PC-3 (cell line): Measurements from ENCODE around the gene FRMD7. TPM values are rescaled to one million over a fixed set of nuclear protein-coding genes. Genes with fewer than 3 reads are reported as not detected.

Source experiments
- ATAC-seq: fragments of 200-7000 bp; cut with Tn5 transposase; 2 replicates; pipeline ENCODE4 v1.9.1; 2020; ENCODE audit warnings: mild to moderate bottlenecking, moderate library complexity
- BruUV-seq: library from RNA; stranded (reverse); fragments of 400-500 nt; replicated peaks from 2 replicates; lab custom pipeline; 2021; lab: Mats Ljungman, UMichigan
- CTCF ChIA-PET: fragments of 300-600 bp; sonication (Branson Sonifier 250); formaldehyde crosslinking; loops from one replicate; lab custom pipeline; 2022; ENCODE audit warnings: antibody characterized with exemption; lab: Charles Lee
- POLR2A ChIA-PET: fragments of 300-600 bp; sonication (Branson Sonifier 250); formaldehyde crosslinking; loops from one replicate; lab custom pipeline; 2022; ENCODE audit warnings: antibody characterized with exemption; ENCODE audit not compliant: unreplicated experiment; lab: Charles Lee
- DNase-seq: peaks from one replicate; pipeline ENCODE4 v3.0.0-alpha.2; 2015
- H2AFZ ChIP-seq: fragments of 300-600 bp; sonication (generic); 2 replicates; pipeline ENCODE4 v1.6.0; 2016; ENCODE audit warnings: antibody characterized with exemption, low read length
- H3F3A ChIP-seq: fragments of 300-600 bp; sonication (generic); one replicate; pipeline ENCODE4 v1.6.0; 2017; ENCODE audit warnings: antibody characterized with exemption, low read length, control low read depth, mild to moderate bottlenecking; ENCODE audit not compliant: unreplicated experiment
- H3K27ac ChIP-seq: fragments of 300-600 bp; sonication (generic); 2 replicates; pipeline ENCODE4 v1.5.1; 2016; ENCODE audit warnings: mild to moderate bottlenecking, low read length
- H3K27me3 ChIP-seq: fragments of 300-600 bp; sonication (generic); 2 replicates; pipeline ENCODE4 v1.6.1; 2016; ENCODE audit warnings: low read length, mixed read lengths
- H3K36me3 ChIP-seq: fragments of 300-600 bp; sonication (generic); 2 replicates; pipeline ENCODE4 v1.6.1; 2016; ENCODE audit warnings: low read depth, mixed run types, low read length, mixed read lengths
- H3K4me1 ChIP-seq: fragments of 300-600 bp; sonication (generic); 2 replicates; pipeline ENCODE4 v1.5.1; 2016; ENCODE audit warnings: low read length; ENCODE audit not compliant: insufficient read depth
- H3K4me2 ChIP-seq: fragments of 300-600 bp; sonication (generic); 2 replicates; pipeline ENCODE4 v1.6.0; 2016; ENCODE audit warnings: low read length
- H3K4me3 ChIP-seq: fragments of 300-600 bp; sonication (generic); 2 replicates; pipeline ENCODE4 v1.5.1; 2016; ENCODE audit warnings: mild to moderate bottlenecking, low read length, mixed read lengths
- H3K79me2 ChIP-seq: fragments of 300-600 bp; sonication (generic); 2 replicates; pipeline ENCODE4 v1.6.1; 2017; ENCODE audit warnings: low read length, mixed read lengths
- H3K9ac ChIP-seq: fragments of 300-600 bp; sonication (generic); 2 replicates; pipeline ENCODE4 v1.6.0; 2016; ENCODE audit warnings: mild to moderate bottlenecking, low read length
- H3K9me2 ChIP-seq: fragments of 300-600 bp; sonication (generic); replicated peaks from 2 replicates; pipeline ENCODE4 v1.6.1; 2016; ENCODE audit warnings: mixed run types, low read length, mixed read lengths
- H3K9me3 ChIP-seq: fragments of 300-600 bp; sonication (generic); 2 replicates; pipeline ENCODE4 v1.6.1; 2016; ENCODE audit warnings: low read length, mixed read lengths
- H4K20me1 ChIP-seq: fragments of 300-600 bp; sonication (generic); 2 replicates; pipeline ENCODE4 v1.6.1; 2016; ENCODE audit warnings: low read length, mixed read lengths
- CTCF ChIP-seq: fragments of 300-600 bp; sonication (generic); conservative IDR thresholded peaks from 2 replicates; pipeline ENCODE4 v1.5.1; 2017; ENCODE audit warnings: antibody characterized with exemption, low read depth, mild to moderate bottlenecking, low read length
- EZH2 ChIP-seq: fragments of 300-600 bp; sonication (generic); IDR thresholded peaks from one replicate; pipeline ENCODE4 v1.6.1; 2017; ENCODE audit warnings: antibody characterized with exemption, mild to moderate bottlenecking, low read length; ENCODE audit not compliant: unreplicated experiment
- EZH2phosphoT487 ChIP-seq: fragments of 300-600 bp; sonication (generic); IDR thresholded peaks from 2 replicates; pipeline ENCODE4 v1.6.1; 2018; ENCODE audit warnings: mild to moderate bottlenecking, antibody characterized with exemption, low read length, borderline replicate concordance
- intact Hi-C: fragments of 100-400 bp; cut with micrococcal nuclease; formaldehyde crosslinking; loops from 2 replicates; pipeline ENCODE4 v1.9.0; 2023
- total RNA-seq: library from RNA; depleted of rRNA; stranded (reverse); fragments of >200 nt; gene quantifications from 2 replicates; pipeline ENCODE4 v1.2.3, GENCODE V29; 2014

The FRMD7 gene
- total RNA-seq, 1 experiment from 2014 or later = 0.04 TPM

- no TSS peak for BruUV-seq
- peaks cover 13% of the 10 kb centered on the region for H3K4me1 ChIP-seq
- no peaks in the 10 kb centered on the region for H3K36me3 ChIP-seq
- no peaks in the 10 kb centered on the region for H4K20me1 ChIP-seq
- no peak overlapping the region for H3K9ac ChIP-seq
- ATAC-seq (no peak), DNase-seq (no peak)
- no peaks in the 10 kb centered on the region for H3K79me2 ChIP-seq
- H3K4me2 ChIP-seq = no peak overlapping the region
- no peaks in the 10 kb centered on the region for H3K27me3 ChIP-seq
- no peaks in the 10 kb centered on the region for H3K9me2 ChIP-seq
- ChIA-PET POLR2A (no interaction called here), CTCF (no interaction called here)
- H2AFZ ChIP-seq = no peak overlapping the region
- no peaks in the 10 kb centered on the region for H3K9me3 ChIP-seq
- H3K27ac ChIP-seq = no peak overlapping the region
- H3F3A ChIP-seq = no peaks in the 10 kb centered on the region
- TF ChIP-seq EZH2phosphoT487 (no peak), EZH2 (no peak), CTCF (no peak)
- H3K4me3 ChIP-seq = no peak overlapping the region
- intact Hi-C loops = no loop called here
Measured at GRCh38 chrX:132118358-132118757, 9.5 kb downstream of the FRMD7 start.

- H3K27ac ChIP-seq = no peak overlapping the region
- no peak for DNase-seq
- H3K9ac ChIP-seq = no peak overlapping the region
- no peak overlapping the region for H3K4me2 ChIP-seq
- H3K9me2 ChIP-seq = no peaks in the 10 kb centered on the region
- H3K9me3 ChIP-seq = no peaks in the 10 kb centered on the region
- no peaks in the 10 kb centered on the region for H3K27me3 ChIP-seq
- H3K4me1 ChIP-seq = peaks cover 13% of the 10 kb centered on the region
- no TSS peak for BruUV-seq
- no peaks in the 10 kb centered on the region for H3K36me3 ChIP-seq
- intact Hi-C loops = no loop called here
- no peak for ATAC-seq
- CTCF ChIA-PET = no interaction called here
- no peaks in the 10 kb centered on the region for H3K79me2 ChIP-seq
- TF ChIP-seq CTCF (no peak), EZH2phosphoT487 (no peak), EZH2 (no peak)
- POLR2A ChIA-PET = no interaction called here
- H3K4me3 ChIP-seq = no peak overlapping the region
- H2AFZ ChIP-seq = no peak overlapping the region
- H4K20me1 ChIP-seq = no peaks in the 10 kb centered on the region
- no peaks in the 10 kb centered on the region for H3F3A ChIP-seq
Measured at GRCh38 chrX:132115792-132116191, 12.0 kb downstream of the FRMD7 start.

GRCh38 chrX:132114607-132115006, 13.2 kb downstream of the FRMD7 start:
- Histone ChIP-seq H3K36me3 (no peaks in the 10 kb centered on the region), H4K20me1 (no peaks in the 10 kb centered on the region), H3F3A (no peaks in the 10 kb centered on the region), H3K4me2 (no peak overlapping the region), H3K27me3 (no peaks in the 10 kb centered on the region), H3K9me2 (no peaks in the 10 kb centered on the region), H3K4me3 (no peak overlapping the region), H3K79me2 (no peaks in the 10 kb centered on the region), H3K4me1 (peaks cover 7% of the 10 kb centered on the region), H3K9ac (no peak overlapping the region), H3K9me3 (no peaks in the 10 kb centered on the region), H2AFZ (no peak overlapping the region), H3K27ac (no peak overlapping the region)
- POLR2A ChIA-PET = no interaction called here
- DNase-seq (no peak), ATAC-seq (no peak)
- TF ChIP-seq EZH2 (no peak), CTCF (no peak), EZH2phosphoT487 (no peak)
- CTCF ChIA-PET = no interaction called here
- intact Hi-C loops = no loop called here
- no TSS peak for BruUV-seq
